Measurements from ENCODE around the gene VSTM5.

The VSTM5 gene

GRCh38 chr11:93773601-93774200, 76.7 kb downstream of the VSTM5 start:
- no peak overlapping the region for H3K4me3 ChIP-seq (ENCODE audit: insufficient read length, low read depth)
- TF ChIP-seq ZNF274 (IDR thresholded peaks at IDR 0.05; ENCODE audit: low read depth, low read length) (no peak), YY1 (IDR thresholded peaks at IDR 0.05; ENCODE audit: insufficient read depth, insufficient read length) (no peak), SUZ12 (IDR thresholded peaks at IDR 0.05; ENCODE audit: extremely low read depth, insufficient read depth, insufficient read length) (no peak)
- no peaks in the 10 kb centered on the region for H3K36me3 ChIP-seq (ENCODE audit: insufficient read depth, insufficient read length, low read length)
- H3K27me3 ChIP-seq (ENCODE audit: insufficient read depth, insufficient read length): no peaks in the 10 kb centered on the region
- no peaks in the 10 kb centered on the region for H3K4me1 ChIP-seq (ENCODE audit: insufficient read depth, insufficient read length)
- H3K9me3 ChIP-seq (ENCODE audit: insufficient read depth, low read length): no peaks in the 10 kb centered on the region; the same call in 1 of the 2 replicates
- H3K9ac ChIP-seq (ENCODE audit: insufficient read length, low read depth): no peak overlapping the region
- DNase-seq (ENCODE audit: low read depth, low spot score): no peak

- Histone ChIP-seq H3K4me1 (ENCODE audit: insufficient read depth, insufficient read length) (no peaks in the 10 kb centered on the region), H3K27me3 (ENCODE audit: insufficient read depth, insufficient read length) (no peaks in the 10 kb centered on the region), H3K9ac (ENCODE audit: insufficient read length, low read depth) (no peak overlapping the region), H3K9me3 (ENCODE audit: insufficient read depth, low read length) (no peaks in the 10 kb centered on the region; the same call in 1 of the 2 replicates), H3K4me3 (ENCODE audit: insufficient read length, low read depth) (no peak overlapping the region), H3K36me3 (ENCODE audit: insufficient read depth, insufficient read length, low read length) (no peaks in the 10 kb centered on the region)
- no peak for DNase-seq (ENCODE audit: low read depth, low spot score)
- TF ChIP-seq SUZ12 (IDR thresholded peaks at IDR 0.05; ENCODE audit: extremely low read depth, insufficient read depth, insufficient read length): no peak
- no peak for TF ChIP-seq YY1 (IDR thresholded peaks at IDR 0.05; ENCODE audit: insufficient read depth, insufficient read length)
- TF ChIP-seq ZNF274 (IDR thresholded peaks at IDR 0.05; ENCODE audit: low read depth, low read length): no peak
Measured at GRCh38 chr11:93773045-93773477, 77.4 kb downstream of the VSTM5 start.

- H3K4me1 ChIP-seq (ENCODE audit: insufficient read depth, insufficient read length): no peaks in the 10 kb centered on the region
- TF ChIP-seq SUZ12 (IDR thresholded peaks at IDR 0.05; ENCODE audit: extremely low read depth, insufficient read depth, insufficient read length) (no peak), YY1 (IDR thresholded peaks at IDR 0.05; ENCODE audit: insufficient read depth, insufficient read length) (no peak), ZNF274 (IDR thresholded peaks at IDR 0.05; ENCODE audit: low read depth, low read length) (no peak)
- no peak overlapping the region for H3K9ac ChIP-seq (ENCODE audit: insufficient read length, low read depth)
- no peaks in the 10 kb centered on the region for H3K27me3 ChIP-seq (ENCODE audit: insufficient read depth, insufficient read length)
- no peak for DNase-seq (ENCODE audit: low read depth, low spot score)
- H3K4me3 ChIP-seq (ENCODE audit: insufficient read length, low read depth): no peak overlapping the region
- H3K9me3 ChIP-seq (ENCODE audit: insufficient read depth, low read length): no peaks in the 10 kb centered on the region; the same call in 1 of the 2 replicates
- no peaks in the 10 kb centered on the region for H3K36me3 ChIP-seq (ENCODE audit: insufficient read depth, insufficient read length, low read length)
Measured at GRCh38 chr11:93772123-93772522, 78.3 kb downstream of the VSTM5 start.

- Histone ChIP-seq H3K4me1 (ENCODE audit: insufficient read depth, insufficient read length) (no peaks in the 10 kb centered on the region), H3K36me3 (ENCODE audit: insufficient read depth, insufficient read length, low read length) (no peaks in the 10 kb centered on the region), H3K9me3 (ENCODE audit: insufficient read depth, low read length) (no peaks in the 10 kb centered on the region; the same call in 1 of the 2 replicates), H3K4me3 (ENCODE audit: insufficient read length, low read depth) (no peak overlapping the region), H3K9ac (ENCODE audit: insufficient read length, low read depth) (no peak overlapping the region), H3K27me3 (ENCODE audit: insufficient read depth, insufficient read length) (no peaks in the 10 kb centered on the region)
- no peak for DNase-seq (ENCODE audit: low read depth, low spot score)
- TF ChIP-seq ZNF274 (IDR thresholded peaks at IDR 0.05; ENCODE audit: low read depth, low read length) (no peak), YY1 (IDR thresholded peaks at IDR 0.05; ENCODE audit: insufficient read depth, insufficient read length) (no peak), SUZ12 (IDR thresholded peaks at IDR 0.05; ENCODE audit: extremely low read depth, insufficient read depth, insufficient read length) (no peak)
Measured at GRCh38 chr11:93770160-93770559, 80.3 kb downstream of the VSTM5 start.
